ENCODE measurements around the gene TCAP.
A peak's percentile ranks its signal among the peaks of the same experiment; 100 is the strongest.

The TCAP gene

GRCh38 chr17:39664581-39665561 is at the start of gene TCAP:
TCAP (plus strand) TSS chr17:39665349; CDS start chr17:39665360, 11 bp downstream.
- no peak for DNase-seq

GRCh38 chr17:39615434-39615833 is 49.7 kb upstream of the TCAP start:
- DNase-seq, result no peak

DNA sequence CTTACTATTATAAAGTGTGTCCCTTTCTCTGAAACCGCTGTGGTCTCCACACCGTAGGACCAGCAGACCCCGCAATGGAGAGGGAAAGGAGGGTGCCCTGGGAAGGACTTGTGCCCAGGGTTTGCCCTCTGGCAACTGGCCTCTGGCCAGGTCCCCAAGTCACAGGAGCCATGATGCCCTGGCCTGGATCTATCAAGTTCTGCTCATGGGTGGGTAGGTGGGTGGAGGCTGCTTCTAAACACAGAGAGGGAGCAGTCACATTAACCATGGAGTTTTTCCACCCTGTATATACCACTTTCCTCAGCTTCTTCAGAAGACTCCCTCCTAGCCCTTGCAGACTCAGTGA is 48.1 kb upstream of the TCAP start:
- DNase-seq, result no peak

- peak; percentile 54 for DNase-seq
Observed at GRCh38 chr17:39617446-39618245, 47.5 kb upstream of the TCAP start.

GRCh38 chr17:39618246-39618913 is 46.8 kb upstream of the TCAP start:
- peak; percentile 26 for DNase-seq

GRCh38 chr17:39618956-39619785 is 46.0 kb upstream of the TCAP start:
- DNase-seq, result no peak

DNA sequence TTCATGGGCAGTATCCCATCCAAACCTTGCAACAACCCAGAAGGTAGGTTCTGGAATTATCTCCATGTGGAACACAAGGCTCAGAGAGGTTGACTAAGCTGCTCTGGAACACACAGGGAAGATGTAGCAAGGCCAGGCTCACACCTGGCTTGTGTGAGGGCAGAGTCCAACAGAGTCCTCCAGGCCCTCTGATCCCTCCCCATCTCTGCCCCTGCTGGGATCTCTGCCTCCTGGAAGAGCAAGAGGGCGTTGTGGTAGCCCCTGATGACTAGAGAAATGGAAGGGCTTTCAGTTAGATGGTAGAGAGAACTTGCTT is 45.4 kb upstream of the TCAP start:
- no peak for DNase-seq

DNA sequence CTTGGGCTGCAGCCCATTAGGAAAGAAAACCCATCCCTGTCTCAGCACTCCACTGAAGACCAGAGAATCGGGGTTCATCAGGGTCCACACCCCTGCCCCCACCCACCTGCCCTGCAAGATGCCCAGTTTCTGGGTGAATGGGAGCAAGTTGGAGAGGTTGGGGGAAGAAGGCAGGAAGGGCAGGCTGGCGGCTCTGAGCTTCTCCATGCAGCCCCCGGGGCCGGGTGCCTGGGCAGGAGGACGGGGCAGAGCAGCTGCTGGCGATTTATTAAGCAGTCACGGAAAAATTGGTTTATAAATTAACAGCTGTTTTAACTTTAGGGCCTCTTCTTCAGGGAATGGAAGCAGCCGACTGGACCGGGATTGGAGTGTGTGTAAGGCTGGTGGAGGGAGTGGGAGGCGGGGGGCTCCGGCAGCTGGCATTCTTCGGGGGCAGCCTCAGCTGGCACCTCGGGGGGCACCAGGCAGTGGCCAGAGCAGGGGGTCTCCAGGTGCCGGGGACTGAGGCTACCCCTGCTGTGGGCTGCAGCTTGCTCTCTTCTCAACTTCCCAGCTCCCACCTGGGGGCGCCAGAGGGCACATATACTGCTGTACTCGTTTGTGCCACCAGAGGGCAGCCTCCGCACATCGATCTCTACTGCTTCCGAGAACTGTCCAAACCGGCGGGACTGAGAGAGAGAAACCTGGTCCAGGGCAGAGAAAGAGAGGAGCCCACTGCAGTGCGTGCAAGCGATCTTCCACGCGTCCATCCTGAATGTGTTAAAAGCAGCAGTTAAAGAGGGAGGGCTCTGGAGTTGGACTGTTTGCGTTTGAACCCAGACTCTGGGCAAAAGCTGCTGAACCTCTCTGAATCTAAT is 43.4 kb upstream of the TCAP start:
- DNase-seq, result peak; percentile 54

DNA sequence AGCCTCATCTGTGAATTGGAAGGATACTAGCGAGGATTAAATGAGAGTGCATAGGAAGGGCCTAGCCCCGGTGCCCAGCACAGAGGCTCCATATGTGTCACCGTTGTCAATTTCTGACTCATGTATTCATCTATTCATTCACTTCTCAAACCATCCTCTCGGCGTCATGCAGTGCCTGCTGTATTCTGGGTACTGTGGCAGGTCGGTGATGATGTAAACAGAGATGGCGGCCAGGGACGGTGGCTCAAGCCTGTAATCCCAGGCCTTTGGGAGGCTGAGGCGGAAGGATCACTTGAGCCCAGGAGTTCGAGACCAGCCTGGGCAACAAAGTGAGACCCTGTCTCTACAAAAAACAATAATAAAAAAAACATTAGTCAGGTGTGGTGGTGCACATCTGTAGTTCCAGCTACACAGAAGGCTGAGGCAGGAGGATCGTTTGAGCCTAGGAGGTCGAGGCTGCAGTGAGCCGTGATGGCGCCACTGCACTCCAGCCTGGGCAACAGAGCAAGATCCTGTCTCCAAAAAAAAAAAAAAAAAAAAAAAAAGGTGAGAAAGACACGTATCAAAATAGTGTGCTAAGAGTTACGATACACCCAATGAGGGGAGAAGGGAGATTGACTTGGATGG is 42.7 kb upstream of the TCAP start:
- DNase-seq, result no peak

DNA sequence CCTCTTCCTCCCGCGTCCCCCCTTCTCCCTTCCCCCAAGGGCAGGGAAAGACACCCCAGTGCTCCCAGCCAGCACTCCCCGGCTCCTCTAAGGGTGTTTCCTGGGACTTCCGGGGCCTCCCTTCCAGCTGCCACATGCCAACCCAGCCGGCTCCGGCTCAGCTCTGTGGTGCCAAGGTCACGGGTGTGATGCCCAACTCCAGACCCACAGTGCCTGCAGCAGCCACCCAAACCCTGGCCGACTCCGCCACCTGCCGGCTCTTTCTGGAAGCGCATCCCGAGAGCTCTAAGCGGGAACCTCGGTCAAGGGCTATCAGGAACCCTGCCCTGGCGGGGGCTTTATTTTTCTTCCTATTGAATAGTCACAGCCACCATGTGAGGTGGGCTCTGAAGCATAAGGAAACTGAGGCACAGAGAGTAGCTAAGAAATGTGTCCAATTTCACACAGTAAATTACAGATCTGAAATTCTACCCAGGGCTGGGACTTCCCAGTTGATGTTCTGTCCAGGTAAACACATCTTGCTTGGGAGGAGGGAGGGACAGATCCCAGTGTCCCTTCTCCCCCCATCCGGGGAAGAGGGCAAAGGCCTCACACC is 41.7 kb upstream of the TCAP start:
- peak; percentile 50 for DNase-seq

- DNase-seq, result no peak
Observed at GRCh38 chr17:39624313-39624712, 40.8 kb upstream of the TCAP start.

GRCh38 chr17:39625198-39625785 is 39.9 kb upstream of the TCAP start:
- DNase-seq, result no peak

DNA sequence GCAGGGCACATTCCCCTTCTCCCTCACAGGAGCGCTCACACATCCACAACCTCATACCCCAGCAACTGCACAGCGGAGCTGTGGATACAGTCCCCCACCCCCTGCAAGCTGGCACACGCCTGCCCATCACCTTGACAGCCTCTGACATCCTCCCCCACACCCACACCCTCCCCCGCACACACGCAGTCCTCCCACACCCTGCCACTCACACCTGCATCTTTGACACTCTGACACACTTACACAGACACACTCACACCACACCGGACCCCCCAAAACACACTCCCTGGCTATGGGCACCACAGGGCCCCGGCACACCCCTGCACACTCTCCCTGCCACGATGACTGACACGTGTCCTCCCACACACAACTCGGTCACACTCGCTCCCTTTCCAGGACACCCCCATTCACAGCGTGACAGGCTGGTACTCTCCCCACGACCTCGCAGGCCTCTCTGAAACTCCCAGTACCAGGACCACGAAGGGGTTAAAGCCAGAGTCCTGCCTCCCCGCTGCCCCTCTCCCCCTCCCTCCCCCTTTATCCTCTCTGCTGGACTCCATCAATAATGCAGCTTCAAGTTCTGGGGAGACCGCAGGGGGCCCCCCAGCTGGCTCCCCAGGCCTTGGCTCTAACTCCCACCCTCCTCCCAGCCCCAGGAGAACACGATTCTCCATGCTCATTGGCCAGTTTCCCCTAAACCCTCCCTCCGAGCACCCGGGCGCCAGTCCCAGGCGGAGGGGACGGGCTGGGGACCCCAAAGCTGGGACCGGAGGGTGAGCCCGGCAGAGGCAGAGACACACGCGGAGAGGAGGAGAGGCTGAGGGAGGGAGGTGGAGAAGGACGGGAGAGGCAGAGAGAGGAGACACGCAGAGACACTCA is 38.7 kb upstream of the TCAP start, which contains the start of gene PPP1R1B:
Gene PPP1R1B, plus strand, starts transcription at position 782 of the 876 bp plus-strand sequence. CDS start 441 bp downstream, outside the sequence.
- DNase-seq, result no peak

GRCh38 chr17:39627047-39627711 is 38.0 kb upstream of the TCAP start:
- no peak for DNase-seq

GRCh38 chr17:39627712-39628516 is 37.2 kb upstream of the TCAP start:
- no peak for DNase-seq

- DNase-seq, result peak; percentile 34
Observed at GRCh38 chr17:39628655-39629493, 36.3 kb upstream of the TCAP start.

- no peak for DNase-seq
Observed at GRCh38 chr17:39629494-39629880, 35.7 kb upstream of the TCAP start.
